Upper lobe of left lung (tissue), 4 donors: ENCODE data around the gene PHLDA3.

Experiments
- EP300 ChIP-seq, 4 donors: sonication (generic); formaldehyde crosslinking; IDR thresholded peaks; one replicate each; pipeline ENCODE4 v1.5.1; 2017; ENCODE audit warnings: antibody characterized with exemption in 4 of 4, control low read depth in 2 of 4
- POLR2A ChIP-seq, 4 donors: fragments of 450-650 bp; IDR thresholded peaks; one replicate each; pipeline ENCODE4 v1.5.1; 2016 to 2017; ENCODE audit warnings: antibody characterized with exemption in 4 of 4, mild to moderate bottlenecking in 2 of 4
- POLR2AphosphoS5 ChIP-seq, 2 donors: sonication (generic); formaldehyde crosslinking; IDR thresholded peaks; one replicate each; pipeline ENCODE4 v1.5.1; 2017; ENCODE audit warnings: antibody characterized with exemption in 2 of 2
- TF ChIP-seq, protein P1 (sequence below), 6 experiments: fragments of 450-650 bp in 4 of 6; fragments of 200-600 bp in 2 of 6; sonication (generic) in 2 of 6; IDR thresholded peaks; one replicate each; pipeline ENCODE4 v1.5.1; 2016 to 2019; ENCODE audit warnings: antibody characterized with exemption in 6 of 6

DNA sequence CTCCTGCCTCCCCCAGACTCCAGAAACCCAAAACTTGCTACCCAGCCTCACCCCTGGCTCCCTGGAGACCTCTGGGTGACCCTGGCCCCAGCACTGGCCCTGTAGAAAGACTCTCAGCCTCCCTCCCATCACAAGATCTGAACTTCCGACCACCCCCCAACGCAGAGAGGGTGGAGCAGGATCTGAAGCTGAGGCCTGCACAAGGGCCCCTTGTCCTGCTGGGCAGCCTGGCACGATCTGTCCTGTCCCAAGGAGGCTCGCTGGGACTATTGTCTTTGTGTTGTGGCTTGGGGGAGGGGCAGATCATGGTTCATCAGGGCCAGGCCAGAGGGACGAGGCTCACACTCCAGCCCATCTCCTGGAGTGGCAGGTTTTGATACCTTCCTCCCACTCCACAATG lies 20.0 kb downstream of the PHLDA3 start:
- TF ChIP-seq, protein P1, sequence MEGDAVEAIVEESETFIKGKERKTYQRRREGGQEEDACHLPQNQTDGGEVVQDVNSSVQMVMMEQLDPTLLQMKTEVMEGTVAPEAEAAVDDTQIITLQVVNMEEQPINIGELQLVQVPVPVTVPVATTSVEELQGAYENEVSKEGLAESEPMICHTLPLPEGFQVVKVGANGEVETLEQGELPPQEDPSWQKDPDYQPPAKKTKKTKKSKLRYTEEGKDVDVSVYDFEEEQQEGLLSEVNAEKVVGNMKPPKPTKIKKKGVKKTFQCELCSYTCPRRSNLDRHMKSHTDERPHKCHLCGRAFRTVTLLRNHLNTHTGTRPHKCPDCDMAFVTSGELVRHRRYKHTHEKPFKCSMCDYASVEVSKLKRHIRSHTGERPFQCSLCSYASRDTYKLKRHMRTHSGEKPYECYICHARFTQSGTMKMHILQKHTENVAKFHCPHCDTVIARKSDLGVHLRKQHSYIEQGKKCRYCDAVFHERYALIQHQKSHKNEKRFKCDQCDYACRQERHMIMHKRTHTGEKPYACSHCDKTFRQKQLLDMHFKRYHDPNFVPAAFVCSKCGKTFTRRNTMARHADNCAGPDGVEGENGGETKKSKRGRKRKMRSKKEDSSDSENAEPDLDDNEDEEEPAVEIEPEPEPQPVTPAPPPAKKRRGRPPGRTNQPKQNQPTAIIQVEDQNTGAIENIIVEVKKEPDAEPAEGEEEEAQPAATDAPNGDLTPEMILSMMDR (IDR thresholded peaks at IDR 0.05): no peak
- TF ChIP-seq POLR2A (IDR thresholded peaks at IDR 0.05): no peak
- peak in 2 of 4 donors; percentile 34 to 77 for TF ChIP-seq EP300 (IDR thresholded peaks at IDR 0.05)
- peak in 1 of 2 donors; percentile 70 for TF ChIP-seq POLR2AphosphoS5 (IDR thresholded peaks at IDR 0.05)
